ENCODE data around the gene ESYT1. TPM values are rescaled to one million over a fixed set of nuclear protein-coding genes. Genes with fewer than 3 reads are reported as not detected.

ESYT1 gene
- total RNA-seq, 1 experiment from 2014 or later: 111 TPM

DNA sequence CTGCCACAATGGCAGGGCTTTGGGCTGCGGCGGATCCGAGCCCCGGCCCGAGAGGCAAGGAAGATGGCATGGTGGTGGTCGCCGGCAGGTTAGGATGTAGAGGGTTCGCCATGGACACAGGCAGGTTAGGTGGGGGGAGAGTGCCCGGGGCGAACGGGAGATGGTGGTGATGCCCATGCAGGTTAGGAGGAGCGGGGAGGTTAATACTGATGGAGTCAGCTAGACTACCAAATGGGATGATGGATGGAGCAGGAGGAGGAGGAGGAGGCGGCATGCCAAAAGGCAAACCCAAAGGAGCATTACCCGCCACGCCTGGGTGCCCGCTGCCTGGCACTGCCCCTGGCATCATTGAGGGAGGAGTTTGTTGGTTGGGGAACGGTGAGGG, 36.3 kb downstream of the ESYT1 start:
- Histone ChIP-seq H3K56ac (ENCODE audit: insufficient read length, low read depth, low read length) (no peak overlapping the region), H3K9me3 (ENCODE audit: control insufficient read depth, low read depth, low read length) (no peaks in the 10 kb centered on the region), H4K8ac (replicated peaks; ENCODE audit: insufficient read length, low read depth, low read length) (no peak overlapping the region), H3K79me2 (ENCODE audit: insufficient read depth, low read length) (no peaks in the 10 kb centered on the region; the same call in 1 of the 2 replicates), H2BK15ac (ENCODE audit: low read depth, low read length) (no peak overlapping the region), H2BK20ac (ENCODE audit: low read depth, low read length, poor library complexity, severe bottlenecking) (no peak overlapping the region), H3K79me1 (ENCODE audit: insufficient read depth, low read depth, low read length, poor library complexity, severe bottlenecking) (peaks cover 2% of the 10 kb centered on the region), H3K9ac (ENCODE audit: extremely low read depth, insufficient read length, low read length) (no peak overlapping the region), H3K23me2 (ENCODE audit: insufficient read length, low read depth, low read length, poor library complexity, severe bottlenecking) (peaks cover 2% of the 10 kb centered on the region), H3K14ac (ENCODE audit: insufficient read depth, low read length) (no peak overlapping the region), H3K27me3 (ENCODE audit: insufficient read depth, low read length) (no peaks in the 10 kb centered on the region), H3K4me1 (ENCODE audit: insufficient read depth, low read length) (peaks cover 5% of the 10 kb centered on the region; the same call in 1 of the 2 replicates), H3K27ac (ENCODE audit: insufficient read length, low read depth, low read length) (no peak overlapping the region), H4K5ac (ENCODE audit: insufficient read length, low read depth, low read length) (no peak overlapping the region), H3K23ac (ENCODE audit: insufficient read length, low read depth, low read length) (no peak overlapping the region), H3T11ph (ENCODE audit: low read length) (no peak overlapping the region), H2AK5ac (ENCODE audit: insufficient read length, low read length) (no peak overlapping the region), H2BK12ac (ENCODE audit: insufficient read length, low read depth, low read length) (no peak overlapping the region), H4K91ac (ENCODE audit: insufficient read length, low read depth, low read length) (no peak overlapping the region), H3K4me2 (ENCODE audit: insufficient read depth, insufficient read length, low read length) (no peak overlapping the region), H3K18ac (ENCODE audit: insufficient read length, low read depth, low read length) (no peak overlapping the region), H2BK120ac (ENCODE audit: low read depth, low read length, poor library complexity, severe bottlenecking) (no peak overlapping the region), H4K20me1 (ENCODE audit: control insufficient read depth, insufficient read depth, insufficient read length) (no peaks in the 10 kb centered on the region), H3K4ac (ENCODE audit: low read depth, low read length) (no peak overlapping the region), H2AFZ (ENCODE audit: low read length) (no peak overlapping the region), H2BK5ac (ENCODE audit: insufficient read length, low read length) (no peak overlapping the region)
- Mint-ChIP-seq H3K27me3 (ENCODE audit: low read depth) (peaks cover 8% of the 10 kb centered on the region), H3K4me1 (peaks cover 38 to 47% of the 10 kb centered on the region in 2 experiments), H3K9me3 (no peaks in the 10 kb centered on the region), H3K4me3 (no peak overlapping the region; a peak in 1 of 5 replicates), H3K36me3 (ENCODE audit: insufficient read depth in 1 of 3, low read depth in 3 of 3) (peaks cover 68 to 93% (median 91%) of the 10 kb centered on the region in 3 experiments), H3K27ac (peak overlapping the region in 1 of 3 experiments; percentile 61; a peak in 1 of 7 replicates)
- TF ChIP-seq, protein P1, sequence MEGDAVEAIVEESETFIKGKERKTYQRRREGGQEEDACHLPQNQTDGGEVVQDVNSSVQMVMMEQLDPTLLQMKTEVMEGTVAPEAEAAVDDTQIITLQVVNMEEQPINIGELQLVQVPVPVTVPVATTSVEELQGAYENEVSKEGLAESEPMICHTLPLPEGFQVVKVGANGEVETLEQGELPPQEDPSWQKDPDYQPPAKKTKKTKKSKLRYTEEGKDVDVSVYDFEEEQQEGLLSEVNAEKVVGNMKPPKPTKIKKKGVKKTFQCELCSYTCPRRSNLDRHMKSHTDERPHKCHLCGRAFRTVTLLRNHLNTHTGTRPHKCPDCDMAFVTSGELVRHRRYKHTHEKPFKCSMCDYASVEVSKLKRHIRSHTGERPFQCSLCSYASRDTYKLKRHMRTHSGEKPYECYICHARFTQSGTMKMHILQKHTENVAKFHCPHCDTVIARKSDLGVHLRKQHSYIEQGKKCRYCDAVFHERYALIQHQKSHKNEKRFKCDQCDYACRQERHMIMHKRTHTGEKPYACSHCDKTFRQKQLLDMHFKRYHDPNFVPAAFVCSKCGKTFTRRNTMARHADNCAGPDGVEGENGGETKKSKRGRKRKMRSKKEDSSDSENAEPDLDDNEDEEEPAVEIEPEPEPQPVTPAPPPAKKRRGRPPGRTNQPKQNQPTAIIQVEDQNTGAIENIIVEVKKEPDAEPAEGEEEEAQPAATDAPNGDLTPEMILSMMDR (conservative IDR thresholded peaks at IDR 0.05): no peak
- DNase-seq: no peak
- no CpG with 5 or more reads among the region's 17 CpGs for WGBS (ENCODE audit: extremely low coverage, insufficient read length, low lambda C conversion rate)
